Skeletal muscle cell (primary cell): ENCODE measurements around the gene CENATAC.
"Not testable (repeated sequence)": the region's sequence is repeated elsewhere in the genome, so short reads cannot be mapped to it uniquely, and the experiment has no call there.

Experiments
- DNase-seq: peaks from one replicate; pipeline ENCODE4 v3.0.0-alpha.2; 2010; ENCODE audit warnings: low read depth
- H3K4me3 ChIP-seq: 2 replicates; pipeline ENCODE4 v1.5.1; 2011; ENCODE audit warnings: low read depth, mild to moderate bottlenecking, control low read depth, low read length, moderate library complexity

Gene CENATAC

DNA sequence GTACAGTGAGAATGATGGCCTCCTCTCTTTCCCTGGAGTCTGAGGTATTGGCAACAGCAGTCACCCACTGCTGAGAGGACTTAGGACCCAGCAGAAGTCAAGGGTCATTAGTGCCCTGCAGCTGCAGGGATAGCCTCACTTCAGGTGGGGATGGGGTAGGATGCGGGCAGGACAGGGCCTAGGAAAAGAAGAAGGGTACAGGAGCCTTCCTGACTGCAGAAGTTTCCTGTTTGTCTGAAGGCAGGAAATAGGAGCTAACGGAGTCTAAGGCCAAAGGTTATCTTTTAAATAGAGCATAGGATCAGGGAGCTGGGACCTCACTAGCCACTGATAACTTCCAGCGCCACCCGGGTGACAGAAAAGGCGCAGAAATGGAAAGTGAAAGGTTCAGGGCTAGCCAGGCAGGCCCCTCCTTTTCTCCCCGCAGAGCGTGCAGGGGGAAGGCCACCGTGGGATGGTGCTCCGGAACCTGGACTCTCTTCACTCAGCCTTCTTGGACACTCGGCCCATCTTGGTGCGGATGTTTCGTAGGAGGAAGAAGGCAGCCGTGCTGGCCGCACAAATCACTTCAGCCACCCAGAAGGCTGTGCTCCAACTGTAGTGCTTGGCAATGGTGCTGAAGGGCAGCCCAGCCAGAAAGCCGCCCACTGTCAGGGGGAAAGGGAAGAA lies 26.6 kb downstream of the CENATAC start:
- no peak for DNase-seq
- H3K4me3 ChIP-seq, result no peak overlapping the region

DNA sequence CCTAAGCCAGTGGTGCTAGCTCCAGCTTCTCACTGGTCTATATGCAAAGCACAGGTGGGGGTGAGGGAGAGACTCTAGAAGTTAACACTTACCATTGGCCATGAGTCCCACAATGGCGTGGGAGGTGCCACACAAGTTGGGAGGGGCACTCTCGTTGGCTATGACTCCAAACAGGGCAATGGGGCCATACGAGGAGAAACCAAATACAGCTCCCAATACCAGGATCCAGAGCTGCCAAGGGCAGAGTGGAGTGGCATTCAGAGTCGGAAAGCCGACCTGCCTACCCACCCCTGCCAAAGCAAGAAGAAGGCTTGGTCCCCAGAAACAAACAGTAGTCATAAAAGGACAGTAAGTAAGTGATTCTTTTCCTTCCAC lies 27.1 kb downstream of the CENATAC start:
- H3K4me3 ChIP-seq, result no peak overlapping the region

DNA sequence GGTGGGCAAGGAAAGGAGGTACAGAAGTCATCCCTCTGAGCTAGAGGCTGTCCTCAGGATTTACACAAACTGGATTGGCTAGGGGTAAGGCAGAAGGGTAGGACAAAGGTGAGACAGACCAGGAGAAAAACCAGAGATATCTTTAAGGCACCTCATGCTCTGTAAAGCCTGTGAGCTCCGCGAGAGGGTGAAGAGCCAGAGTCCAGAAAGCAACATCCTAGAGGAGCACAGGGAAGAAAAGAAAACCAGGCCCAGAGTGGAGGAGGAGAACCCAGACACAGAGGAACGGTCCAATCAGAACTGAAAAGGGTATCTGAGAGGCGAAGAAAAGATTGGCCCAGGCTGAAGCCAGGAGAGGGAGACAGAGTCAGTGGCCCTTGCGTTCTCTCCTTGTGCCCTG lies 27.6 kb downstream of the CENATAC start:
- no peak overlapping the region for H3K4me3 ChIP-seq
- DNase-seq, result no peak

More for the DNA sequence above, 27.1 kb downstream of the CENATAC start:
- DNase-seq, result no peak

DNA sequence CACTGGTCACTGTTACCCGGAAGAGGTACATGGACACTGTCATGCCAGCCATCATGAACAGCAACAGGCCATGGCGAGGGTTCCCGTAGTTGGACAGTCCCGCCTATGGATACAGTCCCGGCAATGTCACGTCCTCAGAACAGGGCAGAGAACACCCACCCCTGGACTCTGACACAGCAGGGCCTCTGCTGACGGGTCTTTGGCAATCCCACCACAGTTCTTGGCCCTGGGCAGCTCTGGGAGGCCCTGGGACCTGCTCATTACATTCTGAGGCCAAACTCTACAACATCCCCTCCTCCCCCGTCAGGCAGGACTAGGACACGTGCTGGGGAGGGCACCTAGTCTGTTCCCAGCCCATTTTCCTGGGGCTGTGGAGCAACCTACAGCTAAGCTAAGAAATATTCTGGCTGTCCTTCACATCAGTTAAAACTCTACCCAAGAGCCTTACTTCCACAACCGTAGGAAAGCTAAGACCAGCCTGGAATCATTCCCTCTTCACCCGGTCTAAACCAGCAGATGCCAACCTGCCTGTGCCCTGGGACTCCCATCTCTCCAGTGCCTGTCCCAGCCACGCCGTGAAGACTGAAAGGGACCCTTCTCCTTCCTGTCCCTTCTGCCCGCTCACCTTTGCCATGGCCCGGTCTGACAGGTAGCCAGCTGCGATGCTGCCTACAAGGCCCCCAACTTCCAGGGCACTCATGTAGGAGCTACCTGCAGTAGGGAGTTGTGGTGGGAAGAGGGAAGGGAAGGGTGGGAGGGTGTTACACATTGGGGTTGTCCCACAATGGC lies 28.2 kb downstream of the CENATAC start:
- no peak for DNase-seq
- H3K4me3 ChIP-seq, result no peak overlapping the region

DNA sequence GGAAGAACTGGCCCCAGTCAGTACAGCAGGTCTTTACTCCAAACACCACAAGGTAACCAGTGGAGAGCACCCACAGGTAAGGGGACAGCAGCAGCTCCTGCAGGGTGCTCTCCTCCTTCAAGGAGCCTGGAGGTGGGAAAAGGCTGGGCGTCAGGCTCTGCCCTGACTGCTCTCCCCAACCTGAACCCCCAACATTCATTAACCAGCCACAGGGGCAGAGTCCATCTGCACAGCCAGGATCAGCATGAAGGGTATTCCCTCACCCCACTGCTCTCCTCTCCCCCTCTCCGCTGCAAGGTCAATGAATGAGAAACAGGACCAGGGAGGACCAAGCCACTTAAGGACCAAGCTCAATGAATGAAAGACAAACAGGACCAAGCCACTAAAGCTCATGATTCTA lies 29.0 kb downstream of the CENATAC start:
- no peak for DNase-seq
- H3K4me3 ChIP-seq, result no peak overlapping the region

DNA sequence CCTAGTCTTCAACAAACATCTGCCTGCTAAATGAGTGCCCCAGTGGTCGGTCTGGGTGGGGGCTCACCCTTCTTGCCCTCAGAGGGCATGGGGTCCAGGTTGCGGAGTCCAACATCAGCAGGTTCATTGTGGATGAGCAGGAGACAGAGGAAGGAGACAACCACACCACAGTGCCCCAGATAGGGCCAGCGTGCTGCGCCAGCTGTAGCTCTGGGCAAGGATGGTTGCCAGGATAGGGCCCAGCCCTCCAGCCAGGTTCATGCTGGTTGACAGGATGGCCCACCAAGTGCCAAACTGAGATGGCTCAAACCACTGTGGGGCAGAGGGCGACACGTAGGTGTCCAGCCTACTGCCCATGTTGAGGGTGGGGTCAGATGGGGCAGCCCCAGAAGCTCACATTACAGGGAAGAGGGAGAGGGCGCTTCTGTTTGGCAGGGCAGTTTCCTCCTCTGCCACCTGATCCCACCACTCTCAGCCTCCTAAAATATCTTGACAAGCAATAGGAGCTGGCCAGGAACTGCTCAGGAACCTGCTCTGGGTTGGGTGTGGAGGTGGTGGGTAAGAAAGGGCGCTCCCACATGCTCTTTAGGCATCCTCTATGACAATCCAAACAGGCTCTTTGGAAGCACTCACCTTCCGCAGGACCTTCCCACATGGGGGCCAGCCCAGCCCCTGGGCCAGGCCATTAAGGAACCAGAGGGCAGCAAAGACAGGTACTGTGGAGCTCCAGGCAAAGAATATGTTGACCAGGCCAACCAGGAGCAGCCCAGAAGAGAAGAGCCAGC lies 29.8 kb downstream of the CENATAC start:
- H3K4me3 ChIP-seq, result no peak overlapping the region
- DNase-seq, result no peak

DNA sequence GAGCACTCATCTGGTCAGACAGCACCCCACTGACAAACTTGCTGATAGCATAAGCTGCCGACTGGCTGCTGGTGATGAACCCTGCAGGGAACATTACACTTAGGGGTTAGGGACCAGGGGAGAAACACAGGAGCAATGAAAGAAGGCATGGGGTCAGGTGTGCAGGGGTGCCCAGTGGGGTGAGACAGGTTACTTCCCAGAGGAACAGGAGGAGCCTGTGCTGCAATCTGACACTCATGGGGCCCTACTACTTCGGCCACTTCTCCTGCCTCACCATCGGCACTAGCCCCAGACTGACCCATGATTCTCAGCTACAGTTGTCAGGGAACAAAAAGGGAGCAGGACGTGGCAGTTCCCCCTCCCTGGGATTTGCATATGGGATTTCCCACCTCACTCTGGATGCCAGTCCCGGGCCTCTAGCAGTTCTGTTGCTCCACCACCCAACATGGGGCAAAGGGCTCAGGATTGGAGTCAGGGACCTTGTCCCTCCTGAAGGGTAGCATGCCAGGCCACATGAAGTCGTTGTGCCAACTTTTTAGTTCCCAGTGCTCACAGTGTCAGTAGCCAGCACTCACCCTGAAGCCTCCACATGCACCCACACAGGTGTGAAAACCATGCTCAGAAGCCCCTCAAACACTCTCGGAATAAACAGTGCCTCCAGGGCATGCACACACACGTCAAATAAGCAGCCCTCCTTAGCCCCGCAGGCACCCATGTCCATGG lies 30.6 kb downstream of the CENATAC start:
- no peak for DNase-seq
- no peak overlapping the region for H3K4me3 ChIP-seq

DNA sequence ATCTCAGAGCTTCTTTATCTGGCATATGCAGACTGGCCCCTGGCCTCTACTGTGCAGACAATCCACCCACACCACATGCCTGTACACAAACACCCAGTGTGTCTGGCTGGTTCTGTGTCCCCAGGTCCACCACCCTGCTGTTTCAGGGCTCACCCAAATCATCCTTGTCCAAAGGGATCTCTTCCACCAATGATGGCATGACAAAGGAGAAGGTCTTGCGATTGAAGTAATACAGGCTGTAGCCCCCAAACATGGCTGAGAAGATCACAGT lies 31.1 kb downstream of the CENATAC start:
- no peak overlapping the region for H3K4me3 ChIP-seq

DNA sequence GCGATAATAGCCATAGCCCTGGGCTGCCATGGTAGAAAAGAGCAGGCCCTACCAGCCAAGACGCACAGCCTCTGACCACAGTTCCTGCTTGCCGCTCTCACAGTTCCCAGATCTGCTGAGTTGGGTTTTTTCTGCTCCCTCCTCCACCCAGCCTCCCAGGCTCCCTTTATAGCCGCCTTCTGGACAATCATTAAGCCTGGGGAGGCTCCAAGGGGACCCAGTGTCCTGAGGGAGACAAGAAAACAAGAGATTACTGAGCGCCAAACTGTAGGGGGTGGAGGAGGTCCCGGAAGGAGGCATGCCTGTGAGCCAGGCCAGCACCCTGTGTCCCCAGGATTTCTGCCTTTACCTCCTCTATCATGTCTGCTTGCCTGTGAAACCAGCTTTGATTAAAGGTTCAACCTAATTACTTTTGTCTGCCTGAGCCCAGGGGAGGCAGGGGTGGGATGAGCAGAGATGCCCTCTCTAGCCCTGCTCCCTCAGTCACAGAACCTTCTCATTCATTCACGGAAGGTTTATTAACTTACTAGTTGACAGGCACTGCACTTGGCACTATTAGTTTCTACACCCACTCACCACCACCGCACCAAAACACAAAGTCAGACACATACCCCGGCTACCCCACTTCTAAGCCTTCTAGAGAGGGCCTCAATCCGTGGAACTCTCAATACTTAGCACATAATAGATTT lies 31.5 kb downstream of the CENATAC start:
- no peak for DNase-seq
- peak overlapping the region; percentile 89 for H3K4me3 ChIP-seq

More for the DNA sequence above, 31.1 kb downstream of the CENATAC start:
- no peak for DNase-seq

DNA sequence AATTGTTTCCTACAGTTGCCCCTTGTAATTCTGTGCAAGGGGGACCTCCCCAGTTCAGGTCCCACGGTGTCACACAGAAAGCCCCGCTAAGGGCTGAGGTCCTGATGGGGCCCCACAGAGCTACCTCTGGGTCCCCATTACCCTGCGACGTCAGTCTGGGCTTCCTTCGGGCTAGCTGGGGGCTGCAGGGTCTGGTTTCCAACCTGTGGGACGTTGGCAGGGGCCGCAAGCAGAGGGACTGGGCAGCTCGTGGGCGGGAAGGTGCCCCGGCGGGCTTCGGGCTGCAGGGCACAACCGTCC lies 32.0 kb downstream of the CENATAC start:
- H3K4me3 ChIP-seq, result peak overlapping the region; percentile 89

DNA sequence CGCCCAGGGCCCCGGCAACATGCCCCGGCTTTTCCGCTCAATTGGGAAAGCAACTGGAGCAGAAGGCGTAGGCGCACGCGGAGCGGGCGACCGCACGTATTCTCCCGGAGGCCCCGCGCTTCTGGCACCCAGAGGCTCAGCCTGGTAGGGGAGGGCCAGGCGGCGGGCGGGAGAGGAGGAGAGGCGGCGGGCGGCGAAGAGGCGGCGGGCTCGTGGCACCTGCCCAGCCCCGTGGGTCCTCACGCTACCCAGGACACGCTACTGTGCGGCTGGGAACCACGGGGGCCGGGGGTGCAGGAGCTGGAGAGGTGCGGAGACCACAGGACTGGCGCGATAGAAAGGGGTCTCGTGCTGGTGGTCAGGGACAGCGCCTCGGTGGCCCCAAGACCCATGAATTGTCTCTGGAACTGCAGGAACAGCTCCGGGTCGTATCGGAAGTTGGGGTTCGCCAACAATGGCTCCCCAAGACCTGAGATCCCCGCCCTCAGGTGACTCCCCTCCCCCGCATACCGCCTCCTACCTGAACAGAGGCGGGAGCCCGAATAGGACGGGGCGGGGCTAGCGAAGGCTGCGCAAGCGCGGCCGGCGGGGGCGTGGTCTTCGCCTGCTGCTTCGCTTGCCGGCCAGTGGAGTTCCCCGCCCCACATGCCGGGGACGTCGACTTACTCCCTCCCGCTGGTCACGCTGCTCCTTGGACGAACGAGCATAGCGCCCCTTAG lies 32.5 kb downstream of the CENATAC start, which contains the start of gene SLC37A4:
Gene SLC37A4, minus strand, starts transcription at position 549 of the 719 bp plus-strand sequence.
- peak; percentile 92 for DNase-seq
- peak within 1 kb of the TSS; percentile 89 for H3K4me3 ChIP-seq

More for the DNA sequence above, 32.0 kb downstream of the CENATAC start:
- DNase-seq, result no peak

DNA sequence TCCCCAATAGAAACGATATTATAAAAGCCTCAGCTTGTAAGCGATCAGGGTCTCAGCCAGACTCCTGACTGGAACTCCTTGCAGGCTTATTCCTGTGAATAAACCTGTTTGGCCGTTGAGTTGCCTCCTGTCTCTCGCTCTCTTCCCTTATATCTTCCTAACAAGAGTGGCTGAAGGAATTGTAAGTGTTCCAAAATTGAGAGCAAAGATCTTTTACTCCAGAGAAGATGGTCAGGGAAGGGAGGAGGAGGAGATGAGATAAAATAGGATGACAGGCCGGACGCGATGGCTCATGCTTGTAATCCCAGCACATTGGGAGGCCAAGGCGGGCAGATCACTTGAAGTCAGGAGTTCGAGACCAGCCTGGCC lies 34.0 kb downstream of the CENATAC start:
- H3K4me3 ChIP-seq, result no peak overlapping the region
- no peak for DNase-seq

DNA sequence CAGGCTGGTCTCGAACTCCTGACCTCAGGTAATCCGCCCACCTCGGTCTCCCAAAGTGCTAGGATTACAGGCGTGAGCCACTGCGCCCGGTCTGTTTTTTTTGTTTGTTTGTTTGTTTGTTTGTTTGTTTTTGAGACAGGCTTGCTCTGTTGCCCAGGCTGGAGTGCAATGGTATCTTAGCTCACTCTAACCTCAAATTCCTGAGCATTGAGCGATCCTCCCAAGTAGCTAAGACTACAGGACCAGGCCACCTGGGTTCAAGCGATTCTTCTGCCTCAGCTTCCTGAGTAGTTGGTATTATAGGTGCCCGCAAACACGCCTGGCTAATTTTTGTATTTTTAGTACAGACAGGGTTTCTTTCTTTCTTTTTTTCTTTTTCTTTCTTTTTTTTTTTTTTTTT lies 35.5 kb downstream of the CENATAC start:
- H3K4me3 ChIP-seq, DNase-seq: not testable (repeated sequence)

DNA sequence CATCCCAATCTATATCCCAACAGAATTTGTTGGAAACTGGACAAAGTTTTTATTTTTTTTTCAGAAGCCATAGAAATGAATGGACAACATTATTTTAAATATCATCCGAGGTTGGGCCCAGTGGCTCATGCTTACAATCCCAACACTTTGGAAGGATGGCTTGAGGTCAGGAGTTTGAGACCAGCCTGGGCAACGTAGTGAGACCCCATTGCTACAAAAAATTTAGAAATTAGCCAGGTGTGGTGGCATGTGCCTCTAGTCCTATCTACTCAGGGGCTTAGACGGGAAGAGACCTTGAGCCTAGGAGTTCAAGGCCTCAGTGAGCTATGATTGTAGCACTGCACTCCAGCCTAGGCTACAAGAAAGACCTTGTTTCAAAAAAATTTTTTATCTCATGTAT lies 36.9 kb downstream of the CENATAC start:
- H3K4me3 ChIP-seq, result no peak overlapping the region
- no peak for DNase-seq

DNA sequence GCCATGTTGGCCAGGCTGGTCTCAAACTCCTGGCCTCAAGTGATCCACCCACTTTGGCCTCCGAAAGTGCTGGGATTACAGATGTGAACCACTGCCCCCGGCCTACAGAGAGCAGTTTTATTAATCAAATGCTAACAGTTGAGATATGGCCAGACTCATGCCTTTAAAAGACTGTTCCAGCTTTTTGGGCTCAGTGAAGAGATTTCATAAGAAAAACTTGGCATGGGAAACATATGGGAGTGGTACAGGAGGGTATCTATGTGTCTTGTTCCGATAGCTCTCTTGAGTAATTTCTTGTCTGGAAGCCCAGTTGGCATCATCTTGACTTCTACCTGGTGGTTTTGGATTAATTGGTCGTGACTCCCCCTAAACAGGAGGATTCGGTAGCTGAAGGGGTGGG lies 40.9 kb downstream of the CENATAC start:
- DNase-seq, result no peak
- H3K4me3 ChIP-seq, result no peak overlapping the region

DNA sequence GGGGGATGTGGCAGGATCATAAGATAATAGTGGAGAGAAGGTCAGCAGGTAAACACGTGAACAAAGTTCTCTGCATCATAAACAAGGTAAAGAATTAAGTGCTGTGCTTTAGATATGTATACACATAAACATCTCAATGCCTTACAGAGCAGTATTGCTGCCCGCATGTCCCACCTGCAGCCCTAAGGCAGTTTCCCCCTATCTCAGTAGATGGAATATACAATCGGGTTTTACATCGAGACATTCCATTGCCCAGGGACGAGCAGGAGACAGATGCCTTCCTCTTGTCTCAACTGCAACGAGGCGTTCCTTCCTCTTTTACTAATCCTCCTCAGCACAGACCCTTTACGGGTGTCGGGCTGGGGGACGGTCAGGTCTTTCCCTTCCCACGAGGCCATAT lies 41.5 kb downstream of the CENATAC start:
- DNase-seq, H3K4me3 ChIP-seq: not testable (repeated sequence)

DNA sequence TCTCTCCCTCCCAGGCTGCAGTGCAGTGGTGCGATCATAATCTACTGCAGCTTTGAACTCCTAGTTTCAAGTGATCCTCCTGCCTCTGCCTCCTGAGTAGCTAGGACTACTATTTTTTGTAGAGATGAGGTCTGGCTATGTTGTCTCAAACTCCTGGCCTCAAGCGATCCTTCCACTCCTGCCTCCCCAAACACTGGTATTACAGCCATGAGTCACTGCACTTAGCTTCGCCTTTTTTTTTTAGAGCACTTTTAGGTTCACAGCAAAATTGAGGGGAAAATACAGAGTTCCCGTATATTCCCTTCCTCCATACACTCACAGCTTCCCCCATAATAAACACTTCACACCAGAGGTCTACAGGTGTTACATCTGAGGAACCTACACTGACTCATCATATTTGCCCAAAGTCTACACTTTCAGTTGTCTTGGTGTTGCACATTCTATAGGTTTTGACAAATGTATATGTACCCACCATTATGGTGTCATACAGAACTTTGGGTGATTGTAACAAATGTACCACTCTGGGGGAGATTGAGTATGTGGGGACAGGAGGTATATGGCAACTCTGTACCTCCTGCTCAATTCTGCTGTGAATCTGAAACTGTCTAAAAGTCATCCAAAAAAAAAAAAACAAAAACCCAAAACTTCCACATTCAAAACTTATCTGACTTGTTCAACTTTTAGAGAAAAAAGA lies 44.0 kb downstream of the CENATAC start:
- DNase-seq, result no peak
- H3K4me3 ChIP-seq, result no peak overlapping the region

DNA sequence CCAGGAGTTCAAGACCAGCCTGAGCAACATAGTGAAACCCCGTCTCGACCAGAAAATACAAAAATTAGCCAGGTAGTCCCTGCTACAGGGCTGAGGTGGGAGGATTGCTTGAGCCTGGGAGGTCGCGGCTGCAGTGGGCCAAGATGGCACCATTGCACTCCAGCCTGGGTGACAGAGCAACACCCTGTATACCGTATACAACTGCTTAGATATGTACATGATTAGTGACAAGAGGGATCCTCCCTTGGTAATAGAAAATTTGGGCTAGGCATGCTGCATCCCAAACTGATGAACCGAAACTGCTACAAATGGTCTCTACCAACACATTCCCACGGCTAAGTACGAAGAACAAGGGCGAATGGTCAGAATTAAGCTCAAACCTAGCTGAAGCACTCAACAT lies 45.0 kb downstream of the CENATAC start:
- no peak for DNase-seq
- no peak overlapping the region for H3K4me3 ChIP-seq
